GM12891 (cell line): ENCODE results near the gene NAPEPLD.

ENCODE experiments used
- DNase-seq: peaks from one replicate; pipeline ENCODE4 v3.0.0; 2011; ENCODE audit warnings: low spot score; ENCODE audit not compliant: insufficient read length
- FAIRE-seq: peaks from 2 replicates; lab custom pipeline; 2011; peaks lifted over from hg19 to GRCh38; lab: Jason Lieb, UNC
- PAX5 ChIP-seq: IDR thresholded peaks from 2 replicates; pipeline ENCODE4 v1.6.1; 2011; ENCODE audit warnings: low read length, moderate library complexity, mild to moderate bottlenecking; ENCODE audit not compliant: insufficient read depth, severe bottlenecking
- POLR2A ChIP-seq: IDR thresholded peaks from 2 replicates; pipeline ENCODE4 v1.6.1; 2011; ENCODE audit warnings: low read depth, low read length, control low read depth
- POLR2AphosphoS5 ChIP-seq: IDR thresholded peaks from 2 replicates; pipeline ENCODE4 v1.6.1; 2011; ENCODE audit warnings: low read depth, low read length, control low read depth
- POU2F2 ChIP-seq: IDR thresholded peaks from 2 replicates; pipeline ENCODE4 v1.6.1; 2011; ENCODE audit warnings: low read depth, mild to moderate bottlenecking, control low read depth, low read length, moderate library complexity
- SPI1 ChIP-seq: IDR thresholded peaks from 2 replicates; pipeline ENCODE4 v1.6.1; 2011; ENCODE audit warnings: low read depth, low read length, control low read depth
- TAF1 ChIP-seq: IDR thresholded peaks from 2 replicates; pipeline ENCODE4 v1.6.1; 2011; ENCODE audit warnings: low read depth, low read length, control low read depth

Gene NAPEPLD

GRCh38 chr7:103077318-103077717 lies 71.6 kb downstream of the NAPEPLD start:
- no peak for FAIRE-seq
- no peak for DNase-seq
- TF ChIP-seq SPI1: no peak
- no peak for TF ChIP-seq TAF1
- no peak for TF ChIP-seq PAX5
- TF ChIP-seq POU2F2: no peak
- no peak for TF ChIP-seq POLR2A
- no peak for TF ChIP-seq POLR2AphosphoS5

GRCh38 chr7:103076764-103077163 lies 72.1 kb downstream of the NAPEPLD start:
- no peak for DNase-seq
- no peak for TF ChIP-seq SPI1
- no peak for TF ChIP-seq TAF1
- TF ChIP-seq POLR2AphosphoS5: no peak
- TF ChIP-seq POU2F2: no peak
- no peak for TF ChIP-seq POLR2A
- no peak for TF ChIP-seq PAX5
- FAIRE-seq: no peak

GRCh38 chr7:103075337-103075918 lies 73.5 kb downstream of the NAPEPLD start:
- DNase-seq (peak; percentile 49), FAIRE-seq (peak; percentile 33)
- TF ChIP-seq POLR2AphosphoS5: peak; percentile 9; the same call in 1 of the 2 replicates
- peak; percentile 13; the same call in 1 of the 2 replicates for TF ChIP-seq POLR2A
- no peak for TF ChIP-seq SPI1

GRCh38 chr7:103074519-103075336 lies 74.2 kb downstream of the NAPEPLD start, which contains the start of the genes ARMC10 and FBXL13:
ARMC10 (plus strand) TSS chr7:103075140; CDS start chr7:103075273, 133 bp downstream.
FBXL13 (minus strand) TSS chr7:103074796.
- FAIRE-seq (peak; percentile 94), DNase-seq (peak; percentile 77)
- TF ChIP-seq TAF1: peak; percentile 13; the same call in 1 of the 2 replicates
- TF ChIP-seq POLR2A: peak; percentile 88
- TF ChIP-seq POLR2AphosphoS5: peak; percentile 87
- TF ChIP-seq POU2F2: no peak
- 0 out of 2 replicates have a peak, but pooled peaks have one; percentile 0 for TF ChIP-seq SPI1
- TF ChIP-seq PAX5: no peak

GRCh38 chr7:103073989-103074518 lies 74.8 kb downstream of the NAPEPLD start:
- no peak for FAIRE-seq
- TF ChIP-seq SPI1: no peak
- no peak for TF ChIP-seq POU2F2
- TF ChIP-seq TAF1: no peak
- no peak for DNase-seq

- FAIRE-seq (no peak), DNase-seq (no peak)
- TF ChIP-seq POLR2AphosphoS5: no peak
- no peak for TF ChIP-seq SPI1
- no peak for TF ChIP-seq POU2F2
- TF ChIP-seq POLR2A: no peak
- TF ChIP-seq PAX5: no peak
- TF ChIP-seq TAF1: no peak
Observed at GRCh38 chr7:103071000-103071399, 77.9 kb downstream of the NAPEPLD start.

GRCh38 chr7:103068414-103069403 lies 80.2 kb downstream of the NAPEPLD start:
- FAIRE-seq (no peak), DNase-seq (no peak)
- TF ChIP-seq POLR2AphosphoS5 (no peak), POU2F2 (no peak), SPI1 (no peak), PAX5 (no peak), TAF1 (no peak), POLR2A (no peak)

GRCh38 chr7:103065667-103066066 lies 83.2 kb downstream of the NAPEPLD start:
- no peak for TF ChIP-seq POLR2A
- no peak for TF ChIP-seq PAX5
- no peak for TF ChIP-seq SPI1
- TF ChIP-seq POLR2AphosphoS5: no peak
- no peak for TF ChIP-seq TAF1
- no peak for TF ChIP-seq POU2F2
- peak; percentile 9 for FAIRE-seq
- DNase-seq: no peak

GRCh38 chr7:103063895-103064294 lies 85.0 kb downstream of the NAPEPLD start:
- no peak for FAIRE-seq
- TF ChIP-seq POLR2AphosphoS5 (no peak), POLR2A (no peak), PAX5 (no peak), POU2F2 (no peak), SPI1 (no peak), TAF1 (no peak)
- DNase-seq: no peak
